Measurements from ENCODE around the gene HYAL3. TPM values are rescaled to one million over a fixed set of nuclear protein-coding genes. Genes with fewer than 3 reads are reported as not detected.

Gene HYAL3
- polyA plus RNA-seq, 3 donors, result 3.4 to 5.8 (median 4.9) TPM

DNA sequence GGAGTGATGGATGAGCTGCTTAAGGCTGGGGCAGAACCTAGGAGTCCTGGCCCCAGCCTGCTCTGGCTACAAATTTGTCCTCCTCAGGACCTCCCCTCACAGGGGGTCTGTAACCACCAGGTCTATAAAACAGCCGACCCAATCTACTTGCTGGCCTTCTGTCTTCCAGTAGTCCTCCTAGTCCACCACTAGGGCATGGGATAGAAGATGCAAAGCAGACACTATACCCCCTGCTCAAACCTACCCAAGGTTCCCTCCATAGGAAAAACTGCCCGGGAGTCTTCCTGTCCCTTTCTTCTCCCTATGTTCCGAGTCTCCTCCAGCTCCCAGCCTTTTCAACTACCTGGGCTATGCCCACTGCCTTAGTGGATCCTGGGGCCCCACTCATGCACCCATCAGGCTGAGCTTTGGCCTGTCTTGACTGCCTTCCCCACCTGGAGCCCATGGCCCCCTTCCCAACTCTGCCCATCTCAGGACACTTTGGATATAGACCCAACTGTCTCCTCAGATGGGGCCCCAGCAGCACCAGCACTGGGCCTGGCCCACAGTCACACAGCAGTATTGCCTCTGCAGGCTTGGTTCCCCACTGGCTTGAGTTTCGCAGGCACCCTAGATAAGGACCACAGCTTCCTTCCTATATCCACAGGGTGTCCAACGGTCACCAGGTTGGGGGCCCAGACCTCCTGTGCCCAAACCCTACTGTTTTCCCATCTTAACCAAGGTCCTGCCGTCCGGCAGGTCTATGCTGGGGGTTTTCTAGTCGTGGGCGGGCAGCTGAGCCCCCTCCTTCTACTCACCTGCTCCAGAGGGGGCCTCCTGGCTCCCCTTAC lies 1.1 kb downstream of the HYAL3 start:
- H3K9ac ChIP-seq (ENCODE audit: insufficient read depth, low read length, poor library complexity, severe bottlenecking), result peak overlapping the region; percentile 85
- WGBS (ENCODE audit: insufficient coverage), result 15% methylated on average over 9 of the region's 9 CpGs
- TF ChIP-seq, protein P1, sequence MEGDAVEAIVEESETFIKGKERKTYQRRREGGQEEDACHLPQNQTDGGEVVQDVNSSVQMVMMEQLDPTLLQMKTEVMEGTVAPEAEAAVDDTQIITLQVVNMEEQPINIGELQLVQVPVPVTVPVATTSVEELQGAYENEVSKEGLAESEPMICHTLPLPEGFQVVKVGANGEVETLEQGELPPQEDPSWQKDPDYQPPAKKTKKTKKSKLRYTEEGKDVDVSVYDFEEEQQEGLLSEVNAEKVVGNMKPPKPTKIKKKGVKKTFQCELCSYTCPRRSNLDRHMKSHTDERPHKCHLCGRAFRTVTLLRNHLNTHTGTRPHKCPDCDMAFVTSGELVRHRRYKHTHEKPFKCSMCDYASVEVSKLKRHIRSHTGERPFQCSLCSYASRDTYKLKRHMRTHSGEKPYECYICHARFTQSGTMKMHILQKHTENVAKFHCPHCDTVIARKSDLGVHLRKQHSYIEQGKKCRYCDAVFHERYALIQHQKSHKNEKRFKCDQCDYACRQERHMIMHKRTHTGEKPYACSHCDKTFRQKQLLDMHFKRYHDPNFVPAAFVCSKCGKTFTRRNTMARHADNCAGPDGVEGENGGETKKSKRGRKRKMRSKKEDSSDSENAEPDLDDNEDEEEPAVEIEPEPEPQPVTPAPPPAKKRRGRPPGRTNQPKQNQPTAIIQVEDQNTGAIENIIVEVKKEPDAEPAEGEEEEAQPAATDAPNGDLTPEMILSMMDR (IDR thresholded peaks at IDR 0.05), result peak; percentile 7
- Mint-ChIP-seq H3K9me3 (no peaks in the 10 kb centered on the region), H3K4me1 (peaks cover 34% of the 10 kb centered on the region), H3K4me3 (peak overlapping the region; percentile 90 to 95), H3K27ac (peak overlapping the region; percentile 99), H3K36me3 (peaks cover 2 to 11% of the 10 kb centered on the region in 2 donors), H3K27me3 (ENCODE audit: low read depth in 3 of 3) (no peaks in the 10 kb centered on the region)
- H3K4me1 ChIP-seq (ENCODE audit: control insufficient read depth in 1 of 2, insufficient read depth in 2 of 2, low read length in 2 of 2), result peaks cover 32 to 39% of the 10 kb centered on the region in 2 donors
- no peak overlapping the region for H2AFZ ChIP-seq (ENCODE audit: insufficient read depth, low read depth, low read length, poor library complexity, severe bottlenecking)
- intact Hi-C loops (cut with micrococcal nuclease), result loop anchor here (2.0 to 5.0 kb wide), 2 partner anchors 23 to 39 kb away; no protein-coding TSS in a partner anchor
- peaks cover 39% of the 10 kb centered on the region for H3K79me2 ChIP-seq (ENCODE audit: insufficient read depth, low read length)
- H3K4me2 ChIP-seq (replicated peaks; ENCODE audit: extremely low read depth, low read length, poor library complexity, severe bottlenecking), result peak overlapping the region; percentile 99
- H3K27me3 ChIP-seq (ENCODE audit: control insufficient read depth in 2 of 2, insufficient read depth in 2 of 2, low read length in 2 of 2), result no peaks in the 10 kb centered on the region
- peak in 2 of 3 donors; percentile 29 to 40 for DNase-seq
- no peaks in the 10 kb centered on the region for H4K20me1 ChIP-seq (ENCODE audit: insufficient read depth, low read length)
- H3K36me3 ChIP-seq (replicated peaks in 1 of 2; ENCODE audit: control insufficient read depth in 1 of 2, insufficient read depth in 2 of 2, low read length in 2 of 2), result no peaks in the 10 kb centered on the region
- no peaks in the 10 kb centered on the region for H3K9me3 ChIP-seq (replicated peaks in 1 of 2; ENCODE audit: control insufficient read depth in 1 of 2, insufficient read depth in 1 of 2, low read length in 2 of 2)
- peak overlapping the region; percentile 34 to 94 (median 84) for H3K4me3 ChIP-seq (replicated peaks in 1 of 3; ENCODE audit: low read depth in 2 of 3, low read length in 3 of 3)
- H3K27ac ChIP-seq (ENCODE audit: low read depth in 1 of 2, low read length in 2 of 2), result peak overlapping the region; percentile 99 to 100

DNA sequence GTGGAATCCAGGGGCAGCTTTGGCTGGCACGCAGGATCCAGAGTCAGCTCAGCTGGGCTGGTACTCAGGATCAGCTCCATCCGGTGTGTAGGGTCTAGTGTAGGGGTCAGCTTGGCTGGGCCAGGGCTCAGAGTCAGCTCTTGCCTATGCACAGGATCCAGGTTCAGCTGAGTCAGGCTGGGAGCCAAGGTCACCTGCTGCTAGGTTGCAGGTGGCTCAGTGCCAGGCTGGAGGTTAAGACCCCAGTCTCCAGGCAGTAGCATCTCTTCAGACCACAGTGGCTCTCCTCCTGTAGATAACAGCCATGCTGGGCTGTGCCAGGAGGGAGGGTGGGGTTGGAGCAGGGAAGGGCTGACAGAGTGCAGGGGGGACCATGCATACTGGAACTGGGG lies 1.8 kb downstream of the HYAL3 start:
- H3K4me3 Mint-ChIP-seq, result no peak overlapping the region
- WGBS (ENCODE audit: insufficient coverage), result 90% methylated on average over 2 of the region's 2 CpGs
- Histone ChIP-seq H3K27ac (ENCODE audit: low read depth in 1 of 2, low read length in 2 of 2) (peak overlapping the region in 1 of 2 donors; percentile 100), H4K20me1 (ENCODE audit: insufficient read depth, low read length) (no peaks in the 10 kb centered on the region), H3K9ac (ENCODE audit: insufficient read depth, low read length, poor library complexity, severe bottlenecking) (no peak overlapping the region), H3K27me3 (ENCODE audit: control insufficient read depth in 2 of 2, insufficient read depth in 2 of 2, low read length in 2 of 2) (no peaks in the 10 kb centered on the region), H3K4me1 (ENCODE audit: control insufficient read depth in 1 of 2, insufficient read depth in 2 of 2, low read length in 2 of 2) (peaks cover 39 to 46% of the 10 kb centered on the region in 2 donors), H3K9me3 (replicated peaks in 1 of 2; ENCODE audit: control insufficient read depth in 1 of 2, insufficient read depth in 1 of 2, low read length in 2 of 2) (no peaks in the 10 kb centered on the region), H3K79me2 (ENCODE audit: insufficient read depth, low read length) (peaks cover 38% of the 10 kb centered on the region), H2AFZ (ENCODE audit: insufficient read depth, low read depth, low read length, poor library complexity, severe bottlenecking) (no peak overlapping the region), H3K4me2 (replicated peaks; ENCODE audit: extremely low read depth, low read length, poor library complexity, severe bottlenecking) (peak overlapping the region; percentile 0), H3K4me3 (replicated peaks in 1 of 3; ENCODE audit: low read depth in 2 of 3, low read length in 3 of 3) (no peak overlapping the region), H3K36me3 (replicated peaks in 1 of 2; ENCODE audit: control insufficient read depth in 1 of 2, insufficient read depth in 2 of 2, low read length in 2 of 2) (no peaks in the 10 kb centered on the region)
- no peaks in the 10 kb centered on the region for H3K27me3 Mint-ChIP-seq (ENCODE audit: low read depth in 3 of 3)
- H3K4me1 Mint-ChIP-seq, result peaks cover 40% of the 10 kb centered on the region
- H3K27ac Mint-ChIP-seq, result peak overlapping the region in 1 of 7 donors; percentile 99
- no peaks in the 10 kb centered on the region for H3K9me3 Mint-ChIP-seq
- peaks cover 2 to 9% of the 10 kb centered on the region in 2 donors for H3K36me3 Mint-ChIP-seq
- intact Hi-C loops (cut with micrococcal nuclease), result loop anchor here (5.0 kb wide), 1 partner anchor 40 kb away; no protein-coding TSS in a partner anchor
- TF ChIP-seq, protein P1 (IDR thresholded peaks at IDR 0.05), result no peak
- peak in 1 of 3 donors; percentile 13 for DNase-seq

Measured in CD14-positive monocyte (primary cell).